H1 (cell line): ENCODE data around the gene STK33. TPM values are rescaled to one million over a fixed set of nuclear protein-coding genes. Genes with fewer than 3 reads are reported as not detected.

ENCODE experiments used
- CTCF ChIA-PET: fragments of 300-600 bp; sonication (Branson Sonifier 250); formaldehyde crosslinking; loops from one replicate; lab custom pipeline; 2021; ENCODE audit not compliant: partially characterized antibody; lab: Charles Lee
- POLR2A ChIA-PET: fragments of 300-600 bp; sonication (Branson Sonifier 250); formaldehyde crosslinking; loops from one replicate; lab custom pipeline; 2021; ENCODE audit warnings: inconsistent platforms; ENCODE audit not compliant: partially characterized antibody; lab: Charles Lee
- DNase-seq, 2 experiments: peaks; one replicate each; pipeline versions ENCODE4 v3.0.0 to v3.0.0-alpha.2; 2010 to 2022; ENCODE audit warnings: low spot score in 2 of 2, low read depth in 1 of 2, mixed read lengths in 1 of 2
- FAIRE-seq: peaks from 2 replicates; lab custom pipeline; 2011; peaks lifted over from hg19 to GRCh38; lab: Jason Lieb, UNC
- H2AFZ ChIP-seq: 2 replicates; pipeline ENCODE4 v1.8.1; 2012; ENCODE audit warnings: low read length, inconsistent platforms
- H2AK5ac ChIP-seq: 2 replicates; pipeline ENCODE4 v1.6.1; 2013; ENCODE audit warnings: low read depth, low read length
- H2BK120ac ChIP-seq: replicated peaks from 2 replicates; pipeline ENCODE3; 2013; ENCODE audit warnings: low read depth, low read length, inconsistent platforms
- H2BK12ac ChIP-seq: 2 replicates; pipeline ENCODE4 v1.6.1; 2013; ENCODE audit warnings: low read depth, low read length
- H2BK15ac ChIP-seq: 2 replicates; pipeline ENCODE4 v1.6.1; 2013; ENCODE audit warnings: low read length
- H2BK20ac ChIP-seq: 2 replicates; pipeline ENCODE4 v1.6.1; 2013; ENCODE audit warnings: low read length
- H2BK5ac ChIP-seq: 2 replicates; pipeline ENCODE4 v1.6.1; 2013; ENCODE audit warnings: low read depth, low read length
- H3K14ac ChIP-seq: 2 replicates; pipeline ENCODE4 v1.6.1; 2013; ENCODE audit warnings: inconsistent platforms; ENCODE audit not compliant: insufficient read length
- H3K18ac ChIP-seq: 2 replicates; pipeline ENCODE4 v1.6.1; 2013; ENCODE audit warnings: low read length; ENCODE audit errors: extremely low read depth
- H3K23ac ChIP-seq: 2 replicates; pipeline ENCODE4 v1.6.1; 2013; ENCODE audit warnings: inconsistent platforms; ENCODE audit not compliant: insufficient read length
- H3K23me2 ChIP-seq: 2 replicates; pipeline ENCODE4 v1.6.1; 2013; ENCODE audit warnings: low read depth, low read length
- H3K27ac ChIP-seq: 2 replicates; pipeline ENCODE4 v1.6.1; 2011; ENCODE audit warnings: low read depth, low read length, inconsistent platforms
- H3K27me3 ChIP-seq, 4 experiments: replicated peaks in 1 of 4; 1 replicate in 1 of 4; 2 replicates in 3 of 4; pipeline versions ENCODE4 v1.6.1 to v1.8.1; 2011 to 2013; ENCODE audit warnings: low read length in 3 of 4, mild to moderate bottlenecking in 3 of 4, inconsistent platforms in 2 of 4, mixed read lengths in 2 of 4, moderate library complexity in 1 of 4; ENCODE audit not compliant: control insufficient read depth in 3 of 4, insufficient read depth in 3 of 4; ENCODE audit errors: extremely low read depth in 1 of 4
- H3K36me3 ChIP-seq, 4 experiments: 2 replicates each; pipeline versions ENCODE4 v1.6.1 to v1.8.1; 2011 to 2013; ENCODE audit warnings: mild to moderate bottlenecking in 4 of 4, low read length in 3 of 4, moderate library complexity in 2 of 4, control low read depth in 1 of 4, inconsistent platforms in 1 of 4; ENCODE audit not compliant: insufficient read depth in 4 of 4, control insufficient read depth in 2 of 4
- H3K4ac ChIP-seq: replicated peaks from 2 replicates; pipeline ENCODE3; 2013; ENCODE audit warnings: low read length, low read depth, mixed read lengths, inconsistent platforms; ENCODE audit not compliant: insufficient read length
- H3K4me1 ChIP-seq, 4 experiments: replicated peaks in 1 of 4; 1 replicate in 1 of 4; 2 replicates in 3 of 4; pipeline versions ENCODE4 v1.6.1 to v1.8.1; 2011 to 2013; ENCODE audit warnings: low read length in 3 of 4, inconsistent platforms in 2 of 4, mixed read lengths in 1 of 4; ENCODE audit not compliant: insufficient read depth in 4 of 4, control insufficient read depth in 3 of 4
- H3K4me2 ChIP-seq, 2 experiments: 2 replicates each; pipeline versions ENCODE4 v1.6.1 to v1.8.1; 2011 to 2013; ENCODE audit warnings: low read depth in 2 of 2, low read length in 2 of 2, control low read depth in 1 of 2, inconsistent platforms in 1 of 2, mild to moderate bottlenecking in 1 of 2; ENCODE audit not compliant: insufficient read depth in 1 of 2
- H3K4me3 ChIP-seq, 4 experiments: fragments of 200-600, 300-600 bp in 1 of 4; sonication (generic), shearing (Covaris generic), sonication (Bioruptor Twin) in 1 of 4; 2 replicates each; pipeline versions ENCODE4 v1.5.1 to v1.8.1; 2011 to 2016; ENCODE audit warnings: low read length in 4 of 4, low read depth in 3 of 4, control low read depth in 2 of 4, inconsistent platforms in 2 of 4, mild to moderate bottlenecking in 2 of 4, mixed read lengths in 1 of 4, moderate library complexity in 1 of 4; ENCODE audit not compliant: insufficient read depth in 2 of 4; ENCODE audit errors: extremely low read depth in 1 of 4
- H3K56ac ChIP-seq: replicated peaks from 2 replicates; pipeline ENCODE3; 2013; ENCODE audit warnings: low read depth, mild to moderate bottlenecking, mixed read lengths, low read length, inconsistent platforms; ENCODE audit not compliant: insufficient read length
- H3K79me1 ChIP-seq: 2 replicates; pipeline ENCODE4 v1.6.1; 2013; ENCODE audit warnings: low read depth, low read length, control low read depth
- H3K79me2 ChIP-seq, 2 experiments: 2 replicates each; pipeline versions ENCODE4 v1.6.1 to v1.8.1; 2012 to 2013; ENCODE audit warnings: low read length in 2 of 2, mild to moderate bottlenecking in 2 of 2, inconsistent platforms in 1 of 2; ENCODE audit not compliant: insufficient read depth in 2 of 2, control insufficient read depth in 1 of 2
- H3K9ac ChIP-seq, 4 experiments: replicated peaks in 1 of 4; 1 replicate in 1 of 4; 2 replicates in 3 of 4; pipeline versions ENCODE4 v1.6.1 to v1.8.1; 2011 to 2013; ENCODE audit warnings: low read depth in 3 of 4, low read length in 3 of 4, control low read depth in 2 of 4, mild to moderate bottlenecking in 2 of 4, moderate library complexity in 2 of 4, inconsistent platforms in 1 of 4; ENCODE audit errors: extremely low read depth in 1 of 4
- H3K9me3 ChIP-seq, 2 experiments: 2 replicates each; pipeline versions ENCODE4 v1.6.1 to v1.8.1; 2012 to 2013; ENCODE audit warnings: mild to moderate bottlenecking in 2 of 2, moderate library complexity in 2 of 2, control low read depth in 1 of 2, inconsistent platforms in 1 of 2, low read depth in 1 of 2, low read length in 1 of 2, mixed read lengths in 1 of 2; ENCODE audit not compliant: insufficient read depth in 2 of 2
- H4K20me1 ChIP-seq, 2 experiments: replicated peaks in 1 of 2; 2 replicates each; pipeline versions ENCODE3 to v1.8.1; 2011 to 2013; ENCODE audit warnings: inconsistent platforms in 2 of 2, low read length in 2 of 2, mild to moderate bottlenecking in 1 of 2; ENCODE audit not compliant: insufficient read depth in 2 of 2, control insufficient read depth in 1 of 2
- H4K5ac ChIP-seq: 2 replicates; pipeline ENCODE4 v1.6.1; 2013; ENCODE audit warnings: low read length, low read depth, mixed read lengths, inconsistent platforms; ENCODE audit not compliant: insufficient read length
- H4K8ac ChIP-seq: 2 replicates; pipeline ENCODE4 v1.8.0; 2013; ENCODE audit warnings: mild to moderate bottlenecking, moderate library complexity, low read length, inconsistent platforms; ENCODE audit not compliant: insufficient read depth; ENCODE audit errors: extremely low read depth
- H4K91ac ChIP-seq: replicated peaks from 2 replicates; pipeline ENCODE3; 2013; ENCODE audit warnings: low read length, mixed read lengths, inconsistent platforms; ENCODE audit not compliant: insufficient read length
- ASH2L ChIP-seq: fragments of 200-600, 300-600 bp; sonication (generic); IDR thresholded peaks from one replicate; pipeline ENCODE4 v1.7.1; 2017; ENCODE audit warnings: low read length
- CBX8 ChIP-seq: fragments of 300-800, 300-1000 bp; sonication (generic); IDR thresholded peaks from 2 replicates; pipeline ENCODE4 v1.7.1; 2016; ENCODE audit warnings: low read depth, low read length, borderline replicate concordance
- CREB1 ChIP-seq: IDR thresholded peaks from 2 replicates; pipeline ENCODE4 v1.6.1; 2012; ENCODE audit warnings: inconsistent platforms
- E2F6 ChIP-seq: IDR thresholded peaks from 2 replicates; pipeline ENCODE4 v1.6.1; 2012; ENCODE audit warnings: inconsistent platforms
- HDAC6 ChIP-seq: IDR thresholded peaks from one replicate; pipeline ENCODE4 v1.7.1; 2012; ENCODE audit warnings: low read depth, mild to moderate bottlenecking, inconsistent platforms, low read length, moderate library complexity
- JUN ChIP-seq: IDR thresholded peaks from 2 replicates; pipeline ENCODE4 v1.6.1; 2011; ENCODE audit warnings: low read depth, mild to moderate bottlenecking, improper control_type of control experiment, low read length
- POLR2AphosphoS5 ChIP-seq: IDR thresholded peaks from 2 replicates; pipeline ENCODE4 v1.6.1; 2011; ENCODE audit warnings: low read depth, low read length
- RAD21 ChIP-seq, 2 experiments: IDR thresholded peaks in 1 of 2; conservative IDR thresholded peaks in 1 of 2; 2 replicates each; pipeline ENCODE4 v1.6.1; 2011; ENCODE audit warnings: low read depth in 2 of 2, low read length in 2 of 2, improper control_type of control experiment in 1 of 2, inconsistent platforms in 1 of 2, mild to moderate bottlenecking in 1 of 2, moderate library complexity in 1 of 2
- WGBS, 2 experiments: shearing (Covaris generic) in 1 of 2; methylation state at CpG; one replicate each; pipeline versions ENCODE4 v1.1.6 to v1.1.7; 2013 to 2015; ENCODE audit warnings: low lambda C conversion rate in 2 of 2, mixed read lengths in 2 of 2, inconsistent platforms in 1 of 2, low coverage in 1 of 2, missing lambda C conversion rate in 1 of 2; ENCODE audit not compliant: insufficient replicate concordance in 2 of 2, insufficient coverage in 1 of 2, insufficient read length in 1 of 2; ENCODE audit errors: extremely low coverage in 1 of 2, missing lambda C conversion rate in 1 of 2; 5-methylcytosine and 5-hydroxymethylcytosine counted together
- polyA plus RNA-seq, 7 experiments: library from polyadenylated mRNA; depleted of rRNA in 3 of 7; stranded (reverse) in 5 of 7; unstranded in 2 of 7; fragments of >200 nt in 5 of 7; fragments of 200-250 nt in 2 of 7; gene quantifications; 1 replicate in 5 of 7; 2 replicates in 1 of 7; 4 replicates in 1 of 7; pipeline versions ENCODE4 v1.2.1 to v1.2.3, GENCODE V29; 2011 to 2013; ENCODE audit warnings: missing spikeins in 2 of 7, mixed read lengths in 2 of 7
- total RNA-seq: library from RNA; stranded (reverse); fragmentation: NEBNext Ultra II Directional; extraction: Animal tissue kit (Norgen Biotek cat#: 25700); gene quantifications from 2 replicates; pipeline ENCODE4 v1.2.1, GENCODE V29; 2021

Gene STK33
- total and polyA plus RNA-seq, 2 of the 8 experiments (the other 6 are each of a cell fraction or from before 2014, with no cell fraction given), result 8.8 to 25.1 TPM

GRCh38 chr11:8634498-8634897, 40.5 kb upstream of the STK33 start:
- Histone ChIP-seq H2BK20ac (no peak overlapping the region), H3K36me3 (no peaks in the 10 kb centered on the region; a peak in 1 of 8 replicates), H3K79me1 (no peaks in the 10 kb centered on the region), H3K56ac (no peak overlapping the region), H2AK5ac (no peak overlapping the region), H3K14ac (no peak overlapping the region), H2BK120ac (no peak overlapping the region), H3K4me3 (no peak overlapping the region), H3K9me3 (no peaks in the 10 kb centered on the region), H3K23me2 (no peaks in the 10 kb centered on the region; the same call in 1 of the 2 replicates), H3K79me2 (no peaks in the 10 kb centered on the region), H4K20me1 (no peaks in the 10 kb centered on the region), H4K5ac (no peak overlapping the region), H3K9ac (no peak overlapping the region), H3K23ac (no peak overlapping the region), H2BK15ac (no peak overlapping the region), H2BK12ac (no peak overlapping the region), H4K8ac (no peak overlapping the region), H2AFZ (no peak overlapping the region), H3K27me3 (no peaks in the 10 kb centered on the region), H3K18ac (no peak overlapping the region), H3K4ac (no peak overlapping the region), H3K4me2 (no peak overlapping the region), H3K27ac (no peak overlapping the region), H3K4me1 (no peaks in the 10 kb centered on the region), H4K91ac (no peak overlapping the region), H2BK5ac (no peak overlapping the region)
- 93% methylated on average over 6 of the region's 6 CpGs; no CpG with 5 or more reads in 1 of the 2 experiments for WGBS, 2 experiments
- FAIRE-seq, result no peak
- DNase-seq, result no peak
- POLR2A ChIA-PET, result interaction anchor here (0.8 to 2.1 kb wide), 4 partner anchors 12 to 55 kb away, joined by 3 to 5 read pairs (median 4); partner anchors contain the start of genes RPL27A and TRIM66
- CTCF ChIA-PET, result interaction anchor here (0.9 to 1.2 kb wide), 3 partner anchors 8 to 370 kb away, joined by 3 to 4 read pairs (median 3); no protein-coding TSS in a partner anchor
- TF ChIP-seq JUN (no peak), HDAC6 (no peak), CBX8 (no peak), POLR2AphosphoS5 (no peak), RAD21 (IDR thresholded peaks at IDR 0.05 in 1 of 2, conservative IDR thresholded peaks at IDR 0.05 in 1 of 2; ENCODE audit: low read depth in 2 of 2, low read length in 2 of 2) (no peak), CREB1 (no peak), ASH2L (no peak), E2F6 (no peak)
